Vagina (tissue), 2 donors: Measurements from ENCODE around the gene MAN1C1.

Source experiments
- CTCF ChIP-seq, 3 experiments: fragments of 450-650 bp in 2 of 3; fragments of 200-600 bp in 1 of 3; sonication (generic) in 1 of 3; IDR thresholded peaks; one replicate each; pipeline ENCODE4 v1.5.1; 2017 to 2019; ENCODE audit warnings: antibody characterized with exemption in 3 of 3, mild to moderate bottlenecking in 2 of 3, moderate library complexity in 2 of 3
- POLR2A ChIP-seq, 2 donors: fragments of 450-650 bp; IDR thresholded peaks; one replicate each; pipeline ENCODE4 v1.6.1; 2017; ENCODE audit warnings: antibody characterized with exemption in 2 of 2, mild to moderate bottlenecking in 2 of 2, moderate library complexity in 2 of 2
- POLR2AphosphoS5 ChIP-seq, 2 donors: sonication (generic); formaldehyde crosslinking; IDR thresholded peaks; one replicate each; pipeline ENCODE4 v1.9.0; 2017; ENCODE audit warnings: antibody characterized with exemption in 2 of 2, mild to moderate bottlenecking in 2 of 2, low read depth in 1 of 2; ENCODE audit not compliant: insufficient read depth in 1 of 2

DNA sequence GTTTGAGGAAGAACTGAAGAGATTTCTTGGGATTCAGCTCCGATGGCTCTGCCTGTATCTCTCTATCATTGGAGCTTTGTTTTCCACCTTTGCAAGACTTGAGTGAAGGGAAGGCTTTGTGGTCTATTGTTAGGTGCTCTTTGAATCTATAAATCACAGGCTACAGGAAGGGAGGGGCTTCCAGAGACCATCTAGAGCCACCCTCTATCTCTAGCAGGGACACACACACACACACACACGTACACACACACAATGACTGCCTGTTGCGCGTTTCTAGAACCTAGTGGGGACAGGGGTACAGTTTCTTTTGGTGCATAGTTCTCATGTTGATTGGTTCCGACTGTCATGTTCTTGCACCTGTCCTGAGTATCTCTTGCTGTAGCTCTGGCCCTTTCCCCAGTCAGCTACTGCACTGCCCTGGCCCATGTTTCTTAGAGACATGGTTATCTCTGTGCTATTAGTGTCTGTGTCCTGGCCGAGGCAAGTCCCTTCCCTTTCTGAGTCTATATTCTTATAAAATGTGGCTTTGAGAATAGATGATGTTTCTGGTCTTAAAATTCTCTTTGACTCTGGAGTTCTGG is 60.7 kb downstream of the MAN1C1 start:
- TF ChIP-seq CTCF (IDR thresholded peaks at IDR 0.05) (no peak), POLR2A (IDR thresholded peaks at IDR 0.05) (no peak), POLR2AphosphoS5 (IDR thresholded peaks at IDR 0.05; ENCODE audit: insufficient read depth in 1 of 2, low read depth in 1 of 2) (no peak)
